Gastrocnemius medialis (tissue), 4 donors: Measurements from ENCODE around the gene SYT9. TPM values are rescaled to one million over a fixed set of nuclear protein-coding genes. Genes with fewer than 3 reads are reported as not detected.

Experiments used
- ATAC-seq, 2 donors: fragments of 150-250 bp; one replicate each; pipeline ENCODE4 v1.9.1; 2016
- DNase-seq, 2 donors: peaks; one replicate each; pipeline ENCODE4 v3.0.0-alpha.2; 2019
- H3K27ac ChIP-seq, 4 donors: fragments of 200-600 bp; sonication (generic); 1 replicate in 1 of 4; 2 replicates in 3 of 4; pipeline ENCODE4 v1.5.1; 2016 to 2018; ENCODE audit warnings: mild to moderate bottlenecking in 2 of 4, moderate library complexity in 1 of 4
- H3K27me3 ChIP-seq, 3 donors: fragments of 200-600 bp; sonication (generic) in 2 of 3; 1 replicate in 1 of 3; 2 replicates in 2 of 3; pipeline versions ENCODE4 v1.5.1 to v1.6.0; 2016 to 2019; ENCODE audit warnings: mild to moderate bottlenecking in 1 of 3, moderate library complexity in 1 of 3
- H3K36me3 ChIP-seq, 2 donors: fragments of 200-600 bp; sonication (generic) in 1 of 2; one replicate each; pipeline ENCODE4 v1.5.1; 2017 to 2018
- H3K4me1 ChIP-seq, 2 donors: fragments of 200-600 bp; sonication (generic) in 1 of 2; one replicate each; pipeline ENCODE4 v1.5.1; 2016 to 2017; ENCODE audit warnings: mild to moderate bottlenecking in 2 of 2
- H3K4me3 ChIP-seq, 4 donors: fragments of 200-600 bp; sonication (generic) in 3 of 4; 1 replicate in 1 of 4; 2 replicates in 3 of 4; pipeline ENCODE4 v1.5.1; 2016 to 2019; ENCODE audit warnings: mild to moderate bottlenecking in 2 of 4
- H3K9me3 ChIP-seq, 3 donors: fragments of 200-600 bp; sonication (generic) in 2 of 3; 1 replicate in 1 of 3; 2 replicates in 2 of 3; pipeline ENCODE4 v1.5.1; 2016 to 2019
- CTCF ChIP-seq, 5 experiments: fragments of 450-650 bp in 3 of 5; fragments of 200-600 bp in 2 of 5; sonication (generic) in 2 of 5; IDR thresholded peaks in 4 of 5; conservative IDR thresholded peaks in 1 of 5; 1 replicate in 4 of 5; 2 replicates in 1 of 5; pipeline ENCODE4 v1.5.1; 2016 to 2019; ENCODE audit warnings: antibody characterized with exemption in 5 of 5, mild to moderate bottlenecking in 3 of 5, moderate library complexity in 3 of 5
- POLR2A ChIP-seq, 2 donors: fragments of 450-650 bp; IDR thresholded peaks; one replicate each; pipeline ENCODE4 v1.6.1; 2017; ENCODE audit warnings: antibody characterized with exemption in 2 of 2, mild to moderate bottlenecking in 2 of 2, moderate library complexity in 2 of 2
- in situ Hi-C, 4 donors: fragments of 200-750 bp; cut with MboI; loops; one replicate each; pipeline versions ENCODE4 v1.15.0 to v1.8.0; 2017; ENCODE audit warnings: low sequenced_read_pairs in 4 of 4
- intact Hi-C: fragments of 100-400 bp; cut with DNase I; formaldehyde crosslinking; loops from one replicate; pipeline ENCODE4 v1.15.1; 2023; ENCODE audit warnings: low total_unique reads
- total RNA-seq, 4 donors: library from RNA; depleted of rRNA; stranded (reverse); fragments of >200 nt; gene quantifications; one replicate each; pipeline versions ENCODE4 v1.1.0 to v1.2.3, GENCODE V29; 2016

Gene SYT9
- total RNA-seq, 4 donors from 2014 or later, result 0.09 TPM; not detected in 3

- intact Hi-C loops (no loop called here), in situ Hi-C loops (no loop called here)
- Histone ChIP-seq H3K36me3 (no peaks in the 10 kb centered on the region), H3K27ac (no peak overlapping the region), H3K9me3 (no peaks in the 10 kb centered on the region), H3K4me3 (no peak overlapping the region), H3K27me3 (no peaks in the 10 kb centered on the region), H3K4me1 (peaks cover 0 to 7% of the 10 kb centered on the region in 2 donors)
- ATAC-seq (no peak), DNase-seq (no peak)
- no peak for TF ChIP-seq CTCF (IDR thresholded peaks at IDR 0.05 in 4 of 5, conservative IDR thresholded peaks at IDR 0.05 in 1 of 5)
- TF ChIP-seq POLR2A (IDR thresholded peaks at IDR 0.05), result no peak
Measured at GRCh38 chr11:7492253-7492652, 240.5 kb downstream of the SYT9 start.

- no peak overlapping the region for H3K4me3 ChIP-seq
- no peak for TF ChIP-seq CTCF (IDR thresholded peaks at IDR 0.05 in 4 of 5, conservative IDR thresholded peaks at IDR 0.05 in 1 of 5)
- TF ChIP-seq POLR2A (IDR thresholded peaks at IDR 0.05), result no peak
- H3K4me1 ChIP-seq, result peaks cover 0 to 4% of the 10 kb centered on the region in 2 donors
- H3K36me3 ChIP-seq, result no peaks in the 10 kb centered on the region
- no peaks in the 10 kb centered on the region for H3K9me3 ChIP-seq
- H3K27me3 ChIP-seq, result no peaks in the 10 kb centered on the region
- H3K27ac ChIP-seq, result no peak overlapping the region
- in situ Hi-C loops, result no loop called here
- no peak for ATAC-seq
- no peak for DNase-seq
- intact Hi-C loops, result no loop called here
Measured at GRCh38 chr11:7493670-7494069, 242.0 kb downstream of the SYT9 start.

GRCh38 chr11:7494086-7494745 is 242.5 kb downstream of the SYT9 start:
- in situ Hi-C loops (no loop called here), intact Hi-C loops (no loop called here)
- no peak for ATAC-seq
- no peaks in the 10 kb centered on the region for H3K36me3 ChIP-seq
- no peak overlapping the region for H3K4me3 ChIP-seq
- H3K4me1 ChIP-seq, result peaks cover 0 to 4% of the 10 kb centered on the region in 2 donors
- H3K27me3 ChIP-seq, result no peaks in the 10 kb centered on the region
- H3K9me3 ChIP-seq, result no peaks in the 10 kb centered on the region
- no peak overlapping the region for H3K27ac ChIP-seq
- no peak for TF ChIP-seq CTCF (IDR thresholded peaks at IDR 0.05 in 4 of 5, conservative IDR thresholded peaks at IDR 0.05 in 1 of 5)
- TF ChIP-seq POLR2A (IDR thresholded peaks at IDR 0.05), result no peak
- no peak for DNase-seq

- in situ Hi-C loops, result no loop called here
- H3K27ac ChIP-seq, result no peak overlapping the region
Measured at GRCh38 chr11:7495882-7496551, 244.3 kb downstream of the SYT9 start.

More at GRCh38 chr11:7495882-7496551, 244.3 kb downstream of the SYT9 start:
- TF ChIP-seq CTCF (IDR thresholded peaks at IDR 0.05 in 4 of 5, conservative IDR thresholded peaks at IDR 0.05 in 1 of 5), result no peak
- Histone ChIP-seq H3K9me3 (no peaks in the 10 kb centered on the region), H3K36me3 (no peaks in the 10 kb centered on the region), H3K27me3 (no peaks in the 10 kb centered on the region), H3K4me3 (no peak overlapping the region), H3K4me1 (peaks cover 0 to 4% of the 10 kb centered on the region in 2 donors)
- DNase-seq (peak in 1 of 2 donors; percentile 34), ATAC-seq (peak in 1 of 2 donors; percentile 27)
- intact Hi-C loops, result no loop called here
